Measurements from ENCODE around the gene KCNAB1.
"Not testable (repeated sequence)": the region's sequence is repeated elsewhere in the genome, so short reads cannot be mapped to it uniquely, and the experiment has no call there.

Gene KCNAB1

DNA sequence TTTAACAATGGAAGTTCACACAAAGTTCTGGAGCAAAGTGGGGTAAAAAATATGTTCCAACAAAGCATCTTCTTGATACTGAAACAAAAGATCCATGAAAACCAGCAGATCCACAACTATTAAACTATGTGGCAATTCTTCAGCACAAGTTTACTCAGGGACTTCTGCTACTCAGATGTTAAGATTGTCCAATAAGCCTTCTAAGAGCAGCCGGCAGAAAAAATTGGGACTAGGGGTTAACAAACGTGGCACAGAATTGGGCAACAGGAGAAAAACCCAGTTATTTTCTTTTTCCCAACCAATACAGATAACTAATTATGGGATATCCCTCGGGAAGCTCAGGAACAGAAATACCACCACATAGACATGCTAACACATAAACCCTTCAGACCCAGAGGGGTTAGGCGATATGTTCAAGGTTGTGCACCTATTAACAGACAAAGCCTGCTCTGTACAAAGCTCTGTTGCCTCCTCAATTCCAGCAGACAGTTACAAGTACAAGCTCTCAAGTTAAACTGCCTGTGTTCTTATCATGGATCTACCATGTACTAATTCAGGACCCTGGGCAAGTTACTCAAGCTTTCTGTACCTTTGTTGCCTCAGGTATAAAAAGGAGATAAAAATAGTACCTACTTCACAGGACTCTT lies 427.8 kb downstream of the KCNAB1 start:
- no peak for DNase-seq

DNA sequence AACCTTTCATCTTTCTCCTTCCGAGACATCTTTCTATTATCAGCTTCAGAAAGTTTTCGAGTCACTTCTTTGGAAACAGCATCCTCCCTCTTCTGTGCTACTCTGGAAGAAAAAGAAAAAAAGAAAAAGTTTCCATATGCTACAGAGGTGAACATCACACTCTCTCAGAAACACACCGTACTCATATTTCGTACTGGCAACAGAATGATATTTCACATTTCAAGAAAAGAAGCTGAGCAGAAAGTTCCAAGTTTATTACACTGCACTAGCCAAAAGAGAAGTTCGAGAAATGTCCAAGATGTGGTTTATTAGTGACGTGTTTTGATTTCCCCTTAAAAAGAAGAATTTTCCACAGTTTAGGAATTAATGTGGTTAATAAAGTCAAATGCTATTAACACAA lies 428.5 kb downstream of the KCNAB1 start:
- no peak for DNase-seq

DNA sequence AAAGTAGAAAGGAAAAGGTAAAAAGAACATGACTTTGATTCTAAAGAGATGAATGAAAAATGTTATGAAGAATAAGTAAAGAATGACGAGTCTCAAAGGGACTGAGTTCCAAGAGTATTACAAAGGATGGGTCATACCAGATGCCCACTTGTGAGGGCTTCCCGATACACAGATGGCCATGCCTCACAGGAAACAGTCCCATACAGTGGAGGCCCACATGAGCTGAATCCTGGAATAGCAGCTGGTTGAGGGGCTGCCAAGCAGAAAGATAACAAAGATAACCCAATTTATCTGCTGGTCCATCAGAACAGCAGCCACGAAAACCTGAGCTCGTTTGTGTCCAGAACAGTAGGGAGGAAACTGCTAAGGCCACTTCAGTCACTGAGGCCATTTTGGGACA lies 430.9 kb downstream of the KCNAB1 start:
- DNase-seq, result no peak

DNA sequence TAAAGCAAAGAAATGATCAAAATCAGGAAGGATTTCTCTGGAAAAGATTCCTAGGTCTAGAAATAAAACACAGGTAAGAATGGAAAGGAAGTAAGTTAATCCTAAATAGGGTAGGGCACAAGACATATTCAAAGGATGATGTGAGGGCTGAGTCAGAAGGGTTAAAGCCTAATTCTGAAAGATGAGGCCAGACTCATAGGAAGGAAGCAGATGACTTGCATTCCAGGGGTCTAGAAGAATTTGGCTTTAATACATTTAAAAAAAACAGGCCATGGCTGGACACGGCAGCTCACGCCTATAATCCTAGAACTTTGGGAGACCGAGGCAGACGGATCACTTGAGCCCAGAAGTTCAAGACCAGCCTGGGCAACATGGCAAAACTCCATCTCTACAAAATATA lies 431.4 kb downstream of the KCNAB1 start:
- no peak for DNase-seq

DNA sequence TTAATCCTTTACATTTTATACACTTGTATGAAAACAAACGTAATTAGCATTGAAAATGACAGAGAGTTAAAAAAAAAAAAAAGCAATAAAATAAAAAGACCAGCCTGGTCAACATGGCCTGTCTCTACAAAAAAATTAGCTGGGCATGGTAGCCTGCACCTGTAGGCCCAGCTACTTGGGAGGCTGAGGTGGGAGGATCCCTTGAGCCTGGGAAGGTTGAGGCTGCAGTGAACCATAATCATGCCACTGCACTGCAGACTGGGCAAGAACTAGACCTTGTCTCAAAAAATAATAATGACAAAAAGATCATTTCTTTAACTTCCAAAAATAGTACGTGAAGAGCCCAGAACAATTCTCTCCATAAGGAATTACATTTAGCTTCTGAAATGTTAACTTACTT lies 432.6 kb downstream of the KCNAB1 start:
- DNase-seq, result no peak

DNA sequence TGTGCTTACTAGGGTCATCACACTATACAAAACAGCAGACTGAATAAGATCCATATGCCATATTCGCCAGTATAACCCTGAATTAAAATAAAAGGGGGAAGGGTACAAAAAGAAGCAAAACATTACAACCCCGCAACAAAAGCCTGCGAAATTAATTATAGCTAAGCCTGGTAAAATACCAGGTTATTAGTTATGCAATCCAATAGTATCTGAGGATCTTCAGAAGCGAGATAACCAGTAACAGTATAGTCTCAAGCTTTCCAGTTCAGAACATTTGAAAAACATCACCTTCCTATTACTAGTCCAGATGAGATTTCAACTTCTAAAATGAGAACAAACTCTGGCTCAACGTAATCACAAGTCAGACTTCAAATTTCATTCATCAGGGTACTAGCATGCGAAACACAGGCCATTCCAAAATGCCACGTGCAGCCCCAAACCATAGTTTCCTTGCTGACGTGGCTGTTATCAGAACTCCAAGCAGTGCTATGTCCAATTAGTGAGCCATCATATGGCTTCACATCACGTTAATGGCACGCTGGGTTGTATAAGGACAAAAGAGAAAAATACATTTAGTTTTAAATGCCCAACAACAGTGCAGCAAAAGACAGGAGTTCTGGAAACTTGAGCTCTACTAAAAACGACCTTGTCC lies 433.5 kb downstream of the KCNAB1 start:
- DNase-seq, result peak; percentile 6 to 18

DNA sequence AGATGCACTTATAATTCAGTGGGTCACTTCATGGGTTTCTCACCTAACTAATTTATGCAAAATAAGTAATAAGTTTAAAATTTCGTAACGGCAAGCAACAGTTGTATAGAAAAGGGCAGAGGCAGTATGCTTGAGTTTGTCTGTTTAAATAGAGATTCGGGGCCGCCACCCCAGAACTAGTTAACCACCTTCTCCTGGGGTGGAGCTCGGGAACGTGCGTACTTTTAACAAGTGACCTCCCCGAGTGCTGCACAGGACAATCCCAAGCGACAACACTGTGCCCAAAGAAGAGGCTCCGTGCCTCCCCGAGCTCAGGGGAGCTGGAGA lies 434.1 kb downstream of the KCNAB1 start:
- DNase-seq, result no peak

DNA sequence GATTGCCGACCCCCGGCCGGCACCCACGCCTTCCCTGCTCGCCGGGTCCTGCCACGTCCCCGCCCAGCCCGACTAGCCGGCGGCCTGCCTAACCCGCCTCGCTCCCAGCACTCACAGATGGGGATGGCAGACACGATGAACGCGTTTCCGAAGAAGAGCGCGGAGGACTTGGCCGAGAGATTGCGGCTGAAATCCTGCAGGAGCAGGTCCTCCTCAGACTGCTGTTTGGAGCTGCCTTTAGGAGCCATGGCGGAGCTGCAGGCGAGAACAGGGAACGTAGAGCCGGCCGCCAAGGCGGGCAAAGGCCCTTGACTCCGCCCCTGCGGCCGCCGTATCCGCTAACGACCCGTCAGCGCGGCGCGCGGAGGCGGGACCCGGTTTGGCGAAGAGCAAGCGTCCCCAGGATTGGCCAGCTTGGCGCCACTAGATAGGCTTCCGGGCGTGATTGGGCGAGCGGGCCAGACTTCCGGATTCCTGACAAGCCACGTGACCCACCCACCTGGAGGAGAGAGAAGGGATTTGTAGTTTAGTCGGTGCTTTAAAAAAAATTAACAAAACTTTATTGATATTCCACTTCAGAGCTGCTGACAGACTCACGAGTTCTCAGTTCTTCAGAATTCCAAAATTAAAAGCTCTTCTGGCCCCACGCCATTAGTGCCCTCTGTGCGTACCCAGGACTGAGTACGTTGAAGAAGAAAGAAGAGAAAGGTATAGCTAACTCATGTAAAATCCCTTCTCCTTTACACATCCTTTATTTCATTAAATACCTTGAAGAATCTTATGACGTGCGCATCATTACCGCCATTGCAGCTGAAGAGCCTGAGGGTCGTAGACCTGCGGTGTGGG lies 434.7 kb downstream of the KCNAB1 start, which contains the start of gene SSR3:
Gene SSR3, minus strand, starts transcription at position 276 of the 846 bp plus-strand sequence. Its CDS starts 28 bp downstream, at position 248.
- DNase-seq, result peak; percentile 99 to 100

DNA sequence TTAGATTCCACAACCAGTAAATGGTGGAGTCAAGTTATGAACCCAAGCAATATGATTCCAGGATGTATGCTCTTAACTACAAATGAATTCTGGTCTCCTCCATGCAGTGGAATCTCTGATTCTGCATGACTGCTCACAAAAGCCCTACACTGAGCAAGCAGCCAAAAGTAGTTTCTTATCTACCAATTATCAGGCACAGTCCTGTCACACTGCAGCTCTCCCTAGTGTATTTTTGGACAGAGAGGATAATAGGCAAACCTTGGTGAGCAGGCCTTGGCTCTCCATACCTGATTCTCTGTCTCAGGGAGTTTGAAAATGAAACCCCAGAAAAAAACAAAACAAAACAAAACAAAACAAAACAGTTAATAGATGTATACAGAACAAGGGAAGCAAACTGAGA lies 438.0 kb downstream of the KCNAB1 start:
- no peak for DNase-seq

DNA sequence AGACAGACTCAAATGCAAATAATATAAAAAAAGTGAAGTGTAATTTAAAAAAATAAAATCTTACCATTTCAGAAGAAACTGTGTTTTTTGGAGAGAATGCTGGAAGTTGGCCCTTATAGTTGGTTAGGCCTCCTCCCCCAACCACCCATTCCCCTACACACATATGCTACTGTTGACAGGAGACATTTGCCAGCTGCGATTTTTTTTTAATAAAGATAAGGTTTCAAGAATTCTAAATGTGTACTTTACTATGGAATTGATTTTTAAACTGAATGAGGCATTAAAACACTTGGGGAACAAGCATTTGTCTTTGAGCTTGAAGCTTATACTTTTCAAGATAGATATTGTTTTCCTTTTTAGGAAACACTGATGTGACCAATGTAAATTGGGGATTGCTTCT lies 438.9 kb downstream of the KCNAB1 start:
- no peak for DNase-seq

DNA sequence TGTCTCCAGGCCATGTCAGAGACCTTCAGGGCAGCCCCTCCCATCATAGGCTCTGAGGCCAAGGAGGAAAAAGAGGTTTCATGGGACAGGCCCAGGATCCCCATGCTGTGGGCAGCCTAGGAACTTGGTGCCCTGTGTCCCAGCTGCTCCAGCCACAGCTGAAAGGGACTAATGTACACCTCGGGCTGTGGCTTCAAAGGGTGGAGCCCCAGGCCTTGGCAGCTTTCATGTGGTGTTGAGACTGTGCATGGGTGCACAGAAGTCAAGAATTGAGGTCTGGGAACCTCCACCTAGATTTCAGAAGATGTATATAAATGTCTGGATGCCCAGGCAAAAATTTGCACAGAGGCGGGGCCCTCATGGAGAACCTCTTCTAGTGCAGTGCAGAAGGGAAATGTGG lies 441.2 kb downstream of the KCNAB1 start:
- no peak for DNase-seq

DNA sequence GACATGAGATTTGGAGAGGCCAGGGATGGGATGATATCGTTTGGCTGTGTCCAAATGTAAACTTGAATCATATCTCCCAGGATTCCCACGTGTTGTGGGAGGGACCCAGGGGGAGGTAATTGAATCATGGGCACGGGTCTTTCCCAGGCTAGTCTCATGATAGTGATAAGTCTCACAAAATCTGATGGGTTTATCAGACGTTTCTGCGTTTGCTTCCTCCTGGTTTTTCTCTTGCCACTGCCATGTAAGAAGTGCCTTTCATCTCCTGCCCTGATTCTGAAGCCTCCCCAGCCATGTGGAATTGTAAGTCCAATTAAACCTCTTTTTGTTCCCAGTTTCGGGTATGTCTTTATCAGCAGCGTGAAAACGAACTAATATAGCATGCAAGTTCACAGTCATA lies 442.1 kb downstream of the KCNAB1 start:
- not testable (repeated sequence) for DNase-seq

DNA sequence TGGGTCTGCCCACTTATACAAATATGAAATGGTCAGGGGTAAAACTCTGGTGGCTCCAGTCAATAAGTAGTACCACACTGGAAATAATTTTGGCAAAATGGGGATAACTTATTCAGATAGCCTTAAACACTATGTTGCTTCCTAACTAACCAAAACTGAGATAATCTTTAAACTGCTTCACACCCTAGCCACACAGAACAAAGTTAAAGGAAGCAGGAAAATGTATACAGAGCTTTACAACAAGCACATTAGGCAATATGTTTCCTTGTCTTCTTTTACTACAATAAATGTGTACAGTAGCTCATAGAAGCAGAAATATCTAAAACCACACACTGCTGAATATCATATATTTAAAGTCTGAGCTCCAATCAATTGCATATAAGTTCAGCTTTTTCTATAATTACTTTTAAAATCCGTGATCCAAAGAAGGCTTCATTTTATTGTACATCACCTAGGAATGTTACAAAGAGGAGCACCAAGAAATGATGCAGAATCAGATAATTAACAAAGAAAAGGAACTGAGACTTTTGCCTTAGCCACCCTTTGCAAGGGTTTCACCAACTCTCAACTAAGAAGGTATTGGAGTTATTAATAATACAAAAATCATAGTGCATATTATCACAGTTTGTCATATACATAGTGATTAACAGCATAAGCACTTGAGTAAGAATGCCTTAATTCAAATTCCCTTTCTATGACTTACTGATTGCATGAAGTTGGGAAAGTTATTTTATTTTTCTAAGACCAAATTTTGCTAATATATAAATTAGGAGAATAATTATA lies 443.7 kb downstream of the KCNAB1 start:
- no peak for DNase-seq

DNA sequence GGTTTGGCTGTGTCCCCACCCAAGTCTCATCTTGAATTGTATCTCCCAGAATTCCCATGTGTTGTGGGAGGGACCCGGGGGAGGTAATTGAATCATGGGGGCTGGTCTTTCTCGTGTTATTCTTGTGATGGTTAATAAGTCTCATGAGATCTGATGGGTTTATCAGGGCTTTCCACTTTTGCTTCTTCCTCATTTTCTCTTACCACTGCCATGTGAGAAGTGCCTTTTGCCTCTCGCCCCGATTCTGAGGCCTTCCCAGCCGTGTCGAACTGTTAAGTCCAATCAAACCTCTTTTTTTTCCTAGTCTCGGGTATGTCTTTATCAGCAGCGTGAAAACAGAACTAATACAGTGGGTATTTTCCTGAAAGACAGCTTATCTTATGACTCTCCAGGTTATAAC lies 448.6 kb downstream of the KCNAB1 start:
- not testable (repeated sequence) for DNase-seq

DNA sequence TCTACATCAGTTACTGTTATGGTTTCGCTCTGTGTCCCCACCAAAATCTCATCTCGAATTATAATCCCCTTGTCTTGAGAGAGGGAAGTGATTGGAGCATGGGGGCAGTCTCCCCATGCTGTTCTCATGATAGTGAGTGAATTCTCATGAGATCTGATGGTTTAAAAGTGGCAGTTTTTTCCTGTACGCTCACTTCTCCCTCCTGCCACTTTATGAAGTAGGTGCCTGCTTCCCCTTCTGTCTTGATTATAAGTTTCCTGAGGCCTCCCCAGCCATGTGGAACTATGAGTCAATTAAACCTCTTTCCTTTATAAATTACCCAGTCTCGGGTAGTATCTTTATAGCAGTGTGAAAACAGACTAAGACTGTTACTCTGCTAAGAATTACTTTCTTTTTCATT lies 449.5 kb downstream of the KCNAB1 start:
- DNase-seq, result not testable (repeated sequence)

DNA sequence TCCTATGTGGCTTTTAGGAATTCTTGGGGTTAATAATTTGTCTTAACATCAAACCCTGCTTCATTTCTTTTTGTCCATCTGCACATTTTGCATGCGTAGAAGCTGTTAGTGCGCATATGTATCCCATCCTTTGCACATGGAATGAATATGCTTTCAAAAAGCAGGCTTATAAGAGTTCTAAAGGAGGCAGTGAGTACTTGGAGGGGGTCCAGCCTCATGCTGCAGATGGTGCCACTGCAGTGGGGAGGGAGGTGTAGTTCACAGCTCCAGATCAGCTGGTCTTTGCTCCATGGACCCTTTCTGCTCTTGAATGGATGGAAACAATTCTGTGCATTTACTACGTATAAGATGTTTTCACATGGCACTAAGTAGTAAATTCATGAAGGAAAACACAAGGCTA lies 455.3 kb downstream of the KCNAB1 start:
- peak in 1 of 2 experiments; percentile 19 for DNase-seq

DNA sequence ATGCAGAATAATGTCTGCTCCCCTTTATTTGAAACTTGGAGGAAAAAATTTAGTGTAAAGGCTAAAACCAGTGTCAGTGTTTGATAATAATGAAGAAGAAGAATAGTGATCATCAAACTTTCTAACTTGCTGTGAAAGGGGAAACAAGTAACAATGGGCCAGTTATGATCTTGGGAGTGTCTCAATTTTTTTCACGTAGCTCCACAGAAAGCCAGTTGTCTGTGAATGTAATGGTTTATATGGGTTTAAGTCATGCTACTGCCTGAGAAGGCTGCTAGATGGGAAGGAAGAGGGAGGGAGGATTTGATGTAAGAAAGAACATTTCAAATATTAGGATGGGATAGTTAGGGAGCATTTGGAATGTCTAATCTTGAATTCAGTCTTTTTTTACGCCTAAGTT lies 455.7 kb downstream of the KCNAB1 start:
- DNase-seq, result no peak

DNA sequence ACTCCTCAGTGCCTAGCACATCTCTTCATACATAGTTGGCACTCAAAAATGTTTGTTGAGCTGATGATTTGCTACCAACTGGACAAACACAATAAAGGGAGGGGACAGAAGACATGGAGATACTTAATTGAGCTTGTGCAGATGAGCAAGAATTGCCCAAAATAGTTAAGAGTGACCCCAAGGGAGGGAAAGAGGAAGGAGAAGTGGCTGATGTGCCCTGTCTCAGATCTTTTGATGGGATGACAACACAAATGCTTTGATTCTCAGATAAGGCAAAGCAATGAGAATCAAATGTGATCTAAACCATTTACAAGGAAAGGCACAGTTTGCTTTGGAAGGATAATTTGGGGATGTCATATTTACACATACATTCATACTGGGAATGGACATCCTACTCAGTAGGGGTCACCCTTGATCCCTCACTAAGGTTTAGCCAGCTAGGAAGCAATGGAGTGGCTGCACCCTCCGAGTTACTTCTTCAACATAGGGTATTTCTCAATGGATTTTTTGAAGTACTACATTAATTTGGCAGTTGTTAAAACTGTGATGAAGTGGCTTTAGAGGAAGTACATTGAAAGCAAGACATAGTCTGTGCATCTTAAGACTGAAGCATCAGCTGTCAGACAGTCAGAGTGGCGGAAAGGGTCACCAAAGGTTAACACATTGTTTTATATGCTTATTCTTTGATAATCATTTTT lies 456.4 kb downstream of the KCNAB1 start:
- DNase-seq, result no peak

DNA sequence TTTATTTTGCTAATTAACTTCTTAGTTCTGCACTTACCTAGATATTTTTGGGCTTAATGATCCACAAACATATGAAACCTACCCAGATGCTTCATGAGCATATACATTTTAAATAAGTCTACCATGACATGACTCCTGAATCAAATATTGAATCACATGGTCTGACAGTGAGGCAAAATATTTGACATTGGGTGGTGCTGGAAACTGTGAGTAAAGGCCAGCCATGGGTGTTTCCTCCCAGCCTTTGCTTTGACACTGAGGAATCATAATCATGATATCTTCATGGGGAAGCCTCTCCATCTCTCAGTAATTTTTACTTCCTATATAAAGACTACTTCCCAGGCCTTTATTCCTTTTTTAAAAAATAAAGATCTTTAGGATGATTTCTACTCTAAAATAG lies 457.4 kb downstream of the KCNAB1 start:
- no peak for DNase-seq

DNA sequence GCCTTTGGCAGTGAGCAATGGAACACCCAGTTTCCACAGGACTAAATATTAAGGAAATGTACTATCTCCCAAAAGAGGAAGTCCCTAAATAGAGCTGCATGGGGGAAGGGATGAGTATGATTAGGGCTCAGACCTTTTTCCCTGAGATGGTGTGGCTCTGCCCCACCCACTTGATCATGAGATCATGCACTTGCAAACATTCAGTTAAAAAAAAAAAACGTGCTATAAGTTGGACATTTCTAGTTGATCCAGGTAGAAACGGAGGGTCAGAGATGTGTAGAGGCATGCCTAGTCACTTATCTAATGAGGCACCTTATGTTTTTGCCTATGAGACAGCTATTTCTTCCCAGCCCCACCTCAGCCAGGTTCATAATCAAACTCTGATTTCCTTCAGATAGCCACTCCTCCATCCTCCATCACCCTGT lies 459.1 kb downstream of the KCNAB1 start:
- DNase-seq, result no peak

DNA sequence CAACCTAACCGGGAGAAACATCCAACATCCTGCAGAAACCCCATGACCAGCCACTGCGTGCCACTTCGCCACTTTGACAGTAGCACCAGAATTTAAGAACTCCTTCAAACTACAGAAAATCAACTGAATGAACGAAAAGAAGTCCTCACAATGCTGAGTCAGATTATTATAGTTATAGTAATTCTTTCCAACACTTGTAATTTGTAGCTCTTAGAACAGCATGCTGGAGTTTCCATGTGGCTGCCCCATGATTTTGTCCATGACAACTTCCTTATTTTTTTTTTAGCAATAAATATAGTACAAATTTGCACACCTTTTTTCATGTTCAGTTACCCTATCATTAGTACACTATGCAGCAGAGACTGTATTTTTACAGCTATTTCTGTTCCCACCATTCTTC lies 460.7 kb downstream of the KCNAB1 start:
- no peak for DNase-seq

DNA sequence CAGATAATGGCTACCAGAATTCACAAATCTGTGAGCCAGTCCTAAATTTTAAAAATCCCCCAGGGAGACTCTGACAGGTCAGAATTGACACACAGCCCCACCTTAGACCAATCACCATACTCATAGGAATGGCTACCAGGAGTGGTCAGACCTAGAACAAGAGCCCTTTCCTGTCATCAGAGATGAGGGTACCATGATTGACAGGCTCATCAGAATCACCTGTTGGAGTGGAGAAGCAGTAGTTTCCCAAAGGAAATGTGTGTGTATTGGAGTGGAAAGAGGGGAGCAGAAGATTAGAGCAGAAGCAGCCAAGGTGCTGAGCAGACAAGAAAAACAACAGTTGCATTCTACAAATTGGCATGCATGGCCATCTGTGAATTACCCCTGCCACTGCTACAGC lies 461.6 kb downstream of the KCNAB1 start:
- DNase-seq, result no peak
